HCT116 (cell line): Measurements from ENCODE around the gene QPCT. TPM values are rescaled to one million over a fixed set of nuclear protein-coding genes. Genes with fewer than 3 reads are reported as not detected.

ENCODE experiments used
- ATAC-seq: fragments of 200-7000 bp; cut with Tn5 transposase; 2 replicates; pipeline ENCODE4 v1.9.1; 2020; ENCODE audit warnings: mild to moderate bottlenecking, moderate library complexity
- BruUV-seq: library from RNA; stranded (reverse); fragments of 400-500 nt; replicated peaks from 2 replicates; lab custom pipeline; 2021; lab: Mats Ljungman, UMichigan
- CTCF ChIA-PET: fragments of 300-600 bp; sonication (Branson Sonifier 250); formaldehyde crosslinking; loops from one replicate; lab custom pipeline; 2021; ENCODE audit warnings: antibody characterized with exemption; lab: Charles Lee
- POLR2A ChIA-PET: fragments of 300-600, 350-600 bp; sonication (Branson Sonifier 250); formaldehyde crosslinking; loops from one replicate; lab custom pipeline; 2021; ENCODE audit warnings: antibody characterized with exemption; lab: Charles Lee
- RAD21 ChIA-PET, 2 experiments: fragments of 300-600 bp; sonication (Branson Sonifier 250); formaldehyde crosslinking; loops; one replicate each; lab custom pipeline; 2023; ENCODE audit warnings: low total read pairs in 2 of 2; ENCODE audit not compliant: uncharacterized antibody in 2 of 2, unreplicated experiment in 2 of 2, low non-redundant PET in 1 of 2; lab: Charles Lee
- DNase-seq: peaks from one replicate; pipeline ENCODE4 v3.0.0-alpha.2; 2010; ENCODE audit warnings: low read depth, low spot score
- H2AFZ ChIP-seq: fragments of 200-600 bp; shearing (Covaris generic), sonication (generic); 2 replicates; pipeline ENCODE4 v1.6.1; 2017; ENCODE audit warnings: low read depth, mixed run types, mixed read lengths, antibody characterized with exemption, low read length; ENCODE audit not compliant: poor library complexity, severe bottlenecking
- H3K27ac ChIP-seq: 2 replicates; pipeline ENCODE4 v1.5.1; 2012; ENCODE audit warnings: low read depth, low read length
- H3K27me3 ChIP-seq: fragments of 200-600 bp; sonication (generic); 2 replicates; pipeline ENCODE4 v1.6.1; 2016; ENCODE audit warnings: mixed run types, low read length, mixed read lengths; ENCODE audit not compliant: insufficient read depth
- H3K36me3 ChIP-seq, 2 experiments: fragments of 200-500 bp in 1 of 2; fragments of 200-600 bp in 1 of 2; sonication (Bioruptor generic) in 1 of 2; sonication (generic) in 1 of 2; 2 replicates each; pipeline versions ENCODE4 v1.5.1 to v1.6.1; 2014 to 2016; ENCODE audit warnings: low read length in 2 of 2, inconsistent platforms in 1 of 2, mixed read lengths in 1 of 2, mixed run types in 1 of 2; ENCODE audit not compliant: insufficient read depth in 2 of 2, control insufficient read depth in 1 of 2
- H3K4me1 ChIP-seq, 2 experiments: fragments of 200-600 bp in 1 of 2; sonication (generic) in 1 of 2; 2 replicates each; pipeline versions ENCODE4 v1.5.1 to v1.6.1; 2012 to 2017; ENCODE audit warnings: low read length in 2 of 2, inconsistent platforms in 1 of 2, mild to moderate bottlenecking in 1 of 2, mixed read lengths in 1 of 2, mixed run types in 1 of 2, moderate library complexity in 1 of 2; ENCODE audit not compliant: insufficient read depth in 2 of 2, control insufficient read depth in 1 of 2
- H3K4me2 ChIP-seq: fragments of 200-600 bp; sonication (generic); 2 replicates; pipeline ENCODE4 v1.6.1; 2017; ENCODE audit warnings: mixed run types, low read length, mixed read lengths
- H3K4me3 ChIP-seq, 2 experiments: fragments of 200-600 bp in 1 of 2; sonication (generic) in 1 of 2; replicated peaks in 1 of 2; 2 replicates each; pipeline ENCODE4 v1.5.1; 2011 to 2016; ENCODE audit warnings: low read length in 2 of 2, control low read depth in 1 of 2, low read depth in 1 of 2, mild to moderate bottlenecking in 1 of 2, mixed read lengths in 1 of 2, mixed run types in 1 of 2
- H3K79me2 ChIP-seq: fragments of 200-600 bp; sonication (generic); 2 replicates; pipeline ENCODE4 v1.6.1; 2017; ENCODE audit warnings: mild to moderate bottlenecking, mixed run types, low read length, moderate library complexity, mixed read lengths; ENCODE audit not compliant: insufficient read depth
- H3K9ac ChIP-seq: fragments of 200-600 bp; sonication (generic); 2 replicates; pipeline ENCODE4 v1.6.1; 2016; ENCODE audit warnings: low read length, mixed read lengths
- H3K9me2 ChIP-seq: fragments of 200-600 bp; sonication (generic), shearing (Covaris generic); 2 replicates; pipeline ENCODE4 v1.6.1; 2017; ENCODE audit warnings: mixed run types, mild to moderate bottlenecking, moderate library complexity; ENCODE audit not compliant: insufficient read depth
- H3K9me3 ChIP-seq, 2 experiments: fragments of 200-500 bp in 1 of 2; fragments of 200-600 bp in 1 of 2; sonication (Bioruptor generic) in 1 of 2; sonication (generic) in 1 of 2; 2 replicates each; pipeline ENCODE4 v1.6.1; 2014 to 2017; ENCODE audit warnings: low read length in 2 of 2, mixed read lengths in 2 of 2, inconsistent platforms in 1 of 2, low read depth in 1 of 2, mild to moderate bottlenecking in 1 of 2, mixed run types in 1 of 2, moderate library complexity in 1 of 2; ENCODE audit not compliant: control insufficient read depth in 1 of 2, insufficient read depth in 1 of 2
- H4K20me1 ChIP-seq: fragments of 200-600 bp; sonication (generic), shearing (Covaris generic); 2 replicates; pipeline ENCODE4 v1.6.1; 2017; ENCODE audit warnings: mixed run types, mild to moderate bottlenecking, moderate library complexity; ENCODE audit not compliant: insufficient read depth
- ELF1 ChIP-seq: IDR thresholded peaks from 2 replicates; pipeline ENCODE4 v1.6.1; 2012; ENCODE audit warnings: low read depth, borderline replicate concordance
- EZH2 ChIP-seq: fragments of 200-600 bp; sonication (generic); IDR thresholded peaks from 2 replicates; pipeline ENCODE4 v1.6.1; 2017; ENCODE audit warnings: antibody characterized with exemption, mixed run types
- POLR2A ChIP-seq: IDR thresholded peaks from 2 replicates; pipeline ENCODE4 v1.7.0; 2011; ENCODE audit warnings: borderline replicate concordance; ENCODE audit not compliant: insufficient read depth, insufficient read length; ENCODE audit errors: extremely low read depth
- POLR2AphosphoS5 ChIP-seq: IDR thresholded peaks from 2 replicates; pipeline ENCODE4 v1.6.1; 2011; ENCODE audit warnings: mild to moderate bottlenecking, low read depth, low read length, moderate library complexity
- REST ChIP-seq: IDR thresholded peaks from 2 replicates; pipeline ENCODE4 v1.6.1; 2012; ENCODE audit warnings: low read depth
- SP1 ChIP-seq: IDR thresholded peaks from 2 replicates; pipeline ENCODE4 v1.6.1; 2012; ENCODE audit warnings: low read depth
- ZFX ChIP-seq: fragments of 450-650 bp; IDR thresholded peaks from 2 replicates; pipeline ENCODE4 v1.6.1; 2017
- intact Hi-C: fragments of 100-400 bp; cut with micrococcal nuclease; formaldehyde crosslinking; loops from 2 replicates; pipeline ENCODE4 v1.10.0; 2022
- total RNA-seq: library from RNA; stranded (reverse); gene quantifications from one replicate; pipeline ENCODE4 v1.2.1, GENCODE V29; 2021; ENCODE audit not compliant: unreplicated experiment
- TF ChIP-seq, protein P1 (sequence below), 3 experiments: fragments of 200-600 bp in 1 of 3; sonication (generic) in 1 of 3; IDR thresholded peaks in 2 of 3; conservative IDR thresholded peaks in 1 of 3; 2 replicates each; pipeline ENCODE4 v1.5.1; 2012 to 2017; ENCODE audit warnings: low read depth in 2 of 3, low read length in 2 of 3, antibody characterized with exemption in 1 of 3, borderline replicate concordance in 1 of 3, control low read depth in 1 of 3, mild to moderate bottlenecking in 1 of 3, mixed read lengths in 1 of 3, mixed run types in 1 of 3, moderate library complexity in 1 of 3; ENCODE audit not compliant: insufficient read depth in 1 of 3

The QPCT gene
- total RNA-seq, 1 experiment from 2014 or later: not detected

DNA sequence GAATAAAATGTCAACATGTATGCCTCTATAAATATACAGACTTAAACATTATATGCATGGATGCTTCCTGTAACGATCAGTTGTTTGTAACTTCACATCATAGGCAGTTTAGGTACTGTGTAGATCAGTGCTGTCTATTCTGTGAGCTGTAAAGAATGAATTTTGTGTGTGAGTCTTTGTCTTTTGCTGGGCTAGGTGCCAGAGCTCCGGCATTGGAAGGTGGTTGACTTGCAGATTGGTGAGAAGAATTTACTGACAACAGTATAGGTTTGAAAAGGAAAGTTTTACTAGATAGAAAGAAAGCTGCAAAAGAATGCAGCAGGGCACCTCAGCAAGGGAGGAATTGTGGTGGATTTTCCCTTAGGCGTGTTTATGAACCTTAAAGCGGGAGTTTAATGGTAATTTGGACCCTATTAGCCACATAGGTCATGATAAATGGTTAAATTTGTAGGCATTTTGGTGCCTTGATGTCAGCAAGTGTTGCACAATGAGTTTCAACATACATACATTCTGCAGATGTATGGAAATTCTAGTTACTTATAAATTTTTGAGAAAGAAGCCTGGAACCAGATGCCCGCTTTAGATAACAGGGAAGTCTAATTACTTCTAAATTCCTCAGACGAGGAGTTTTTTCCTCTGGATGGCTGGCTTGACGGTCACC is 6.7 kb upstream of the QPCT start:
- CTCF ChIA-PET: no interaction called here

More for the DNA sequence above, 6.7 kb upstream of the QPCT start:
- intact Hi-C loops: no loop called here
- no peak for ATAC-seq
- Histone ChIP-seq H3K27me3 (no peaks in the 10 kb centered on the region), H3K4me2 (no peak overlapping the region), H3K4me3 (no peak overlapping the region), H3K27ac (no peak overlapping the region), H3K79me2 (no peaks in the 10 kb centered on the region), H3K9me2 (no peaks in the 10 kb centered on the region), H3K4me1 (no peaks in the 10 kb centered on the region), H3K9me3 (no peaks in the 10 kb centered on the region), H4K20me1 (no peaks in the 10 kb centered on the region), H3K36me3 (no peaks in the 10 kb centered on the region), H3K9ac (no peak overlapping the region), H2AFZ (no peak overlapping the region)
- ChIA-PET POLR2A (no interaction called here), RAD21 (no interaction called here)
- BruUV-seq: no TSS peak
- no peak for DNase-seq
- no peak for TF ChIP-seq SP1
- no peak for TF ChIP-seq EZH2
- no peak for TF ChIP-seq ZFX
- TF ChIP-seq POLR2AphosphoS5: no peak
- TF ChIP-seq POLR2A: no peak
- TF ChIP-seq ELF1: no peak
- TF ChIP-seq, protein P1, sequence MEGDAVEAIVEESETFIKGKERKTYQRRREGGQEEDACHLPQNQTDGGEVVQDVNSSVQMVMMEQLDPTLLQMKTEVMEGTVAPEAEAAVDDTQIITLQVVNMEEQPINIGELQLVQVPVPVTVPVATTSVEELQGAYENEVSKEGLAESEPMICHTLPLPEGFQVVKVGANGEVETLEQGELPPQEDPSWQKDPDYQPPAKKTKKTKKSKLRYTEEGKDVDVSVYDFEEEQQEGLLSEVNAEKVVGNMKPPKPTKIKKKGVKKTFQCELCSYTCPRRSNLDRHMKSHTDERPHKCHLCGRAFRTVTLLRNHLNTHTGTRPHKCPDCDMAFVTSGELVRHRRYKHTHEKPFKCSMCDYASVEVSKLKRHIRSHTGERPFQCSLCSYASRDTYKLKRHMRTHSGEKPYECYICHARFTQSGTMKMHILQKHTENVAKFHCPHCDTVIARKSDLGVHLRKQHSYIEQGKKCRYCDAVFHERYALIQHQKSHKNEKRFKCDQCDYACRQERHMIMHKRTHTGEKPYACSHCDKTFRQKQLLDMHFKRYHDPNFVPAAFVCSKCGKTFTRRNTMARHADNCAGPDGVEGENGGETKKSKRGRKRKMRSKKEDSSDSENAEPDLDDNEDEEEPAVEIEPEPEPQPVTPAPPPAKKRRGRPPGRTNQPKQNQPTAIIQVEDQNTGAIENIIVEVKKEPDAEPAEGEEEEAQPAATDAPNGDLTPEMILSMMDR (IDR thresholded peaks at IDR 0.05 in 2 of 3, conservative IDR thresholded peaks at IDR 0.05 in 1 of 3; ENCODE audit: borderline replicate concordance in 1 of 3, insufficient read depth in 1 of 3, low read depth in 2 of 3, low read length in 2 of 3): no peak
- no peak for TF ChIP-seq REST
